ENCODE data around the gene ZNF615.
"Not testable (repeated sequence)": the region's sequence is repeated elsewhere in the genome, so short reads cannot be mapped to it uniquely, and the experiment has no call there.

The ZNF615 gene

DNA sequence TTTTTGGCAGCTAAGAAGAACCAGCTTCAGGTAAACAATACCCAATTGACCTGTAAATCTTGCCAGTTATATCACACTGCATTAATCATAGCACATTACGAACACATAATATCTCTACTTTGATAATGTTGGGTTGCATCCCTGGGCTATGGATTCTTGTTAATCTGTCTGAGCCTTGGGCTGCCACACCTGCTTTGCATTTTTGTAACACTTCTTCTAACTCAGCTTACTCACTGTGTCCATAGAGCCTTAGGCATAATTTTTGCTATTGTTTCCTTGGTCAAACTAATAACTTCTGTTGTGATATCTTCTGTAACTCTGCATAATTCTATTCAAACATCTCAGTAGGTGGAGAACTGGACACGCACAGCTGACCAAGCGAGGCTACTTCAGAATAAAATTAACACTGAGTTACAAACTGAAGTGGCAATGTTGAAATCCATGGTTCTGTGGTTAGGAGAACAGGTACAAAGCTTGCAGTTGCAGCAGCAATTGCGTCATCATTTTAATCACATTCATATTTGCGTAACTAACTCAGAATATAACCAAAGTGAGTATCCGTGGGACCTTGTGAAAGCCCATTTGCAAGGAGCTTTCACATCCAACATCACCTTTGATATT is 27.8 kb downstream of the ZNF615 start:
- no peak for DNase-seq

DNA sequence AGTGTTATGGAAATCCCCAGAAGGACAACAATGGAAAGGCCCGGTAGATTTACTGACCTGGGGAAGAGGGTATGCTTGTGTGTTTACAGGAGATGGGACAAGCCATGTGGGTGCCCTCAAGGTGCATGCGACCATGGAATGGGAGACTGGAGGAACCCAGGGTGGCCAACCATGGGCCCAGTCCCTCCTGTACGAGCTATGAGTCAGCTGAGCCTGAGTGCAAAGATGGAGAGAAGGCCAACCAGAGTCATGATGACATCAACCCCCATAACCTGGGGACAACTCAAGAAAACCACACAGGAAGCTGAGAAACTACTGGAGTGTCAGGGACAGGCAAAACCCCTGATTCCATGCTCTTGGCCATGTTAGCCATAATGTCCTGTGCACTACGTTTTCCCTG is 29.1 kb downstream of the ZNF615 start:
- DNase-seq = no peak

DNA sequence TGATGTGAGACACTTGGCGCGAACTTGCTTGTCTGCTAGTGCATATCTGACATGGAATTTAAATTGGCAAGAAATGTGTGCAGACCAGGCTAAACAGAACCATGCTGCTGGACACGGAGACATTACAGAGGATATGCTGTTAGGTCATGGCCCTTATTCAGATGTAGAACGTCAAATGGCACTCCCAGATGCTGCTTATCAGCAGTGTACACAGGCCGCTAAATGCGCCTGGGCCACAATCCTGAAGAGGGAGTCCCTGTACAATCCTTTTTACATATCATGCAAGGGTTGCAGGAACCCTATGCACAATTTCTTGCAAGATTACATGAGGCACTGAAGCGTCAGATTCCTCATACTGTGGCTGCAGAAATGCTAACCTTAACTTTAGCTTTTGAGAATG is 30.7 kb downstream of the ZNF615 start:
- no peak for DNase-seq

DNA sequence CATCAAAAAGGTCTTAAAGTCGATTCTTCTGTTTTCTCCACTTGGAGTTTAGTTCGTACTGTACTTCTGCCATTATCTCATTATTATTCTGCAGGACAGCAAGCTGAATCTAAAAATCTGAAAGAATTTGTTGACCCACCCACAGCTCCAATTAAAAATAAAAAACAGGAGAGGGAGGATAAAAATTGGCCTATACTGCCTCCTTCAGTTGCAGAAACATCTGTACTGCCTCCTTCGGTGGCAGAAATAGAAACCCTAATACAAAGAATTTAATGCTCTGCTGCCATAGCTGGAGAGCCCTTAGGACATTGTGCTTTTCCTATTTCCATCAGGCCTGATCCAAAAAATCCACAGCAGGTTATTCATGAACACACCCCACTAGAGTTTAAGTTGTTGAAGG is 31.2 kb downstream of the ZNF615 start:
- DNase-seq = no peak

DNA sequence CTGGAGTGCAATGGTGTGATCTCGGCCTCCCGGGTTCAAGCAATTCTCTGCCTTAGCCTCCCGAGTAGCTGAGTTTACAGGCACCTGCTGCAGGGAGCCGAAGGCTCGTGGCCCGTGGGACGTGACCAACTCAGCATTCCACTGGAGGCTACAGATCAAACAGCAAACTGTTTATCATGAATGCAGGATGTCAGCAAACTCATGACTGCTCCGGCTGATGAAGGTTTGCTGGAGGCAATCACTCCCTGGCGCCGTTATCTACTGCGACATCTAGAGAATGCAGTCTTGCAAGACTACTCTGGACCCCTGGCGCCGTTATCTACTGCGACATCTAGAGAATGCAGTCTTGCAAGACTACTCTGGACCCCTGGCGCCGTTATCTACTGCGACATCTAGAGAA is 32.2 kb downstream of the ZNF615 start:
- not testable (repeated sequence) for DNase-seq

DNA sequence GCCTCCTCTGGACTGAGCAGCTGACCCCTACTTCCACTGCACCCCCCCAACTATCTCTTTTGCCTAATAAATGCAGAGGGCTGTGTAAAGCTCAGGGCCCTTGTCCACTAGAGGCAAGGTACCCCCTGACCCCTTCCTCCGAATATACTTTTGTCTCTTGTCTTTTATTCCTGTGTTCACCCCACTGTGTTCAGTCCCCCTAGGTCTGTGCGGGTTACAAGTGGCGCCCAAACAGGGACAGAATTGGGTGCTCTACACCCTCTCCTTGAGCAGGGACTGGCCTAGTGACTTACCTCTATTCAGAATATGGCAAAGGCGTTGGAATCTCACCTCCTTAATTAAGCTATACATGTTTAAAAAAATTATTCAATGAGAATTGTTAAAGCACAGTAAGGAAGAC is 36.4 kb downstream of the ZNF615 start:
- DNase-seq = peak; percentile 29

DNA sequence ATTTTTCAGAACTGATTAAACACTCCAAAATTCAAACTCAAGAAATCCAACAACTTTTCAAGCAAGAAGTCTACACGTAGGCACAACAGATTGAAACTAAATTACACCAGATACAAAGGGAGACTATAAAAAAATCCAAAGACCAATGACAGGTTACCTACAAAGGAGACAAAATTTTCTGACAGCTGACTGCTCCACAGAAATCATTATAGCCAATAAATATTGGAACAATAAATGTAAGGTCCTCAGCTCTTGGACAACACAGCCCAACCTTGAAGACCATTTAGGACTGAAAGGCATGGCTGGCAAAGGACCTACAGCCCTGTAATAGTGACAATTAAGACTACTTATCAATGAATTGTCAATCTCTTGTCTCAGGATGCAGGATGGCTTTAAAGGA is 37.3 kb downstream of the ZNF615 start:
- no peak for DNase-seq

DNA sequence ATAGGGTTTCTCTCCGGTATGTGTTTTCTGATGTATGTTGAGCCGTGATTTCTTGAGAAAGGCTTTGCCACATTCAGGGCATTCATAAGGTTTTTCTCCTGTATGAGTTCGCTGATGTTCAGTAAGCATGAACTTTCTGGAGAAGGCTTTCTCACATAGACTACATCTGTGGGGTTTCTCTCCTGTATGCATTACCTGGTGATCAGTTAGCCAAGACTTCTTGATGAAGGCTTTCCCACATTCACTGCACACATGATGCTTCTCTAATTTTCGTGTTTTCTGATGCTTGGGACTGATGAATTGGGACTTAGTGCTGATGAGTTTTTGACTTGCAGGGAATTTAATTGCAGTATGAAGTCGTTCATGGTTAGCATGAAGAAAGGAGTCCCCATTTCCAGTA is 42.4 kb downstream of the ZNF615 start:
- DNase-seq = no peak

DNA sequence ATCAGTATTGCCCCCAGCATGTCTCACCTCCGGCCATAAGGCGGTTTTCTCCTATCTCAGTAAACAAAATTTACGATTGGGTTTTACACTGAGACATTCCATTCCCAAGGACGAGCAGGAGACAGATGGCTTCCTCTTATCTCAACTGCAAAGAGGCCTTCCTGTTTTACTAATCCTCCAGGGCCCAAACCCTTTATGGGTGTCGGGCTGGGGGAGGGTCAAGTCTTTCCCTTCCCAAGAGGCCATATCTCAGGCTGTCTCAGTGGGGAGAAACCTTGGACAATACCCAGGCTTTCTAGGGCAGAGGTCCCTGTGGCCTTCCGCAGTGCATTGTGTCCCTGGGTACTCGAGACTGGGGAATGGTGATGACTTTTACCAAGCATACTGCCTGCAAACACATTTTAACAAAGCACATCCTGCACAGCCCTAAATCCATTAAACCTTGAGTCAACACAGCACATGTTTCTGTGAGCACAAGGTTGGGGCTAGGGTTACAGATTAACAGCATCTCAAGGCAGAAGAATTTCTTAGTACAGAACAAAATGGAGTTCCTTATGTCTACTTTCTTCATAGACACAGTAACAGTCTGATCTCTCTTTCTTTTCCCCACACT is 47.3 kb downstream of the ZNF615 start:
- not testable (repeated sequence) for DNase-seq

DNA sequence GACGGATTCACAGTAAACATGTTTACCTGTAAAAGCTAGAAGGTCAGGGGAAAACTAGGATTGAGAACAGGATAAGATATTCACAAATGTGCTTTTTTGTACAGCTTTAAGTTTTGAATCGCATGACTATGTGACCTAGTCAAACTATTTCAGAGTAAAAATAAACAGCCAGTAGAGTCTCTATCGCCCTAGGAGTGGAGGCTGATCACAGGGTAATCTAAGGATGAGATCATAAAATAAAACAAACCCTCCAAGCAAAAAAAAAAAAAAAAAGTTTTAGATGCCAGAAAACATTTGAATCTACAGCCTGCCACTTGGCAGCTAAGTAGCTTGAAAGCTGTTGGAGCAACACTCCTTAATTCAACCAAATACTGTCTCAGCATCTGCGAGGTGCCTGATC is 48.2 kb downstream of the ZNF615 start:
- no peak for DNase-seq

DNA sequence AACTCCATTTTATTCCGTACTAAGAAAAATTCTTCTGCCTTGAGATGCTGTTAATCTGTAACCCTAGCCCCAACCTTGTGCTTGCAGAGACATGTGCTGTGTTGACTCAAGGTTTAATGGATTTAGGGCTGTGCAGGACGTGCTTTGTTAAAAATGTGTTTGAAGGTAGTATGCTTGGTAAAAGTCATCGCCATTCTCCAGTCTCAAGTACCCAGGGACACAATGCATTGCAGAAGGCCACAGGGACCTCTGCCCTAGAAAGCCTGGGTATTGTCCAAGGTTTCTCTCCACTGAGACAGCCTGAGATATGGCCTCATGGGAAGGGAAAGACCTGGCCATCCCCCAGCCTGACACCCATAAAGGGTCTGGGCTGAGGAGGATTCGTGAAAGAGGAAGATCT is 50.2 kb downstream of the ZNF615 start:
- DNase-seq = not testable (repeated sequence)

DNA sequence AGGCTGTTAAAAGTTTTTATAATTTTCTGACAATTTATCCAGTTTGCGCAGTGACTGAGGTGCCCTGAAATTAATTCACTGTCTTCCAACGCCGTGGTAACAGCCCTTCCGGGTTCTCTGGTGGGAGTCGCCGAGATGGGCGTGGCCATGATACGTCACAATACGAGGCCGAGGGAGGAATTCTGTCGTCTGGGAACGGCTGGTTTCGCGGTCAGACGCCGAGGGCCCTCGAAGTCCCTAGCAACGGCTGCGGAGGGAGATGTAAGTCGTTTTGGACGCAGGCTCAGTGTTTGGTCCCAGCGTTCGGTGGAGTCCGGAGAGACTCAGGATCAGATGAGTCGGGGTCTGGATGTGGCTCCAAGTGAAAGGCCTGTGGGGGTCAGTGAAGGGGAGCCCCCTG is 59.0 kb downstream of the ZNF615 start:
- DNase-seq = peak; percentile 37

DNA sequence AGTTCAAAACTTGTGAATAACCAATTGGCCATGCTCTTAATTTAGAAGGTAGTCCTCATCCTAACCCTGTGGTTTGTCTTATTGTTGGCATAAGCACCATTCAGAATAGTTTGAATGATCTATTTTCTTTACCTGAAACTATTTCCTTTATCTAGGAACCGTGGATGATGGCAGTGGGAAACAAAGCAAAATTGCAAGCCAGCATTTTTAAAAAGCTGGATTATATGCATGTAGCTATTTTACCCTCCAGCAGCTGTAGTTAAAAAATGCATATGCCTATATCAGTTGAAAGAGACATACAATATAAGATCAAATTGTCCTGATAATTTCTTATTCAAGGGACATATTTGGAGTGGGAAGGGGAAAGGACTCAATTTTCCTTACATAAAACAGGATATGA is 61.4 kb downstream of the ZNF615 start:
- no peak for DNase-seq

DNA sequence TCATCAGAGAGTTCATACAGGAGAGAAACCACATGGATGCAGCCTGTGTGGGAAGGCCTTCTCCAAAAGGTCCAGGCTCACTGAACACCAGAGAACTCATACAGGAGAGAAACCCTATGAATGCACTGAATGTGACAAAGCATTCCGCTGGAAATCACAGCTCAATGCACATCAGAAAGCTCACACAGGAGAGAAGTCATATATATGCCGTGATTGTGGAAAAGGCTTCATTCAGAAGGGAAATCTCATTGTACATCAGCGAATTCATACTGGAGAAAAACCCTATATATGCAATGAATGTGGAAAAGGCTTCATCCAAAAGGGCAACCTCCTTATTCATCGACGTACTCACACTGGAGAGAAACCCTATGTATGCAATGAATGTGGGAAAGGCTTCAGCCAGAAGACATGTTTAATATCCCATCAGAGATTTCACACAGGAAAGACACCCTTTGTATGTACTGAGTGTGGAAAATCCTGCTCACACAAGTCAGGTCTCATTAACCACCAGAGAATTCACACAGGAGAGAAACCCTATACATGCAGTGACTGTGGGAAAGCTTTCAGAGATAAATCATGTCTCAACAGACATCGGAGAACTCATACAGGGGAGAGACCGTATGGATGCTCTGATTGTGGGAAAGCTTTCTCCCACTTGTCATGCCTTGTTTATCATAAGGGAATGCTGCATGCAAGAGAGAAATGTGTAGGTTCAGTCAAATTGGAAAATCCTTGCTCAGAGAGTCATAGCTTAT is 63.0 kb downstream of the ZNF615 start:
- DNase-seq = no peak
